Stimulated activated CD8-positive, alpha-beta memory T cell treated with anti-CD3 and anti-CD28 coated beads, Interleukin-4, amount 100 ng/mL, for 48 hours (primary cell): ENCODE results near the gene LTBP2.

Experiments
- DNase-seq: peaks from one replicate; pipeline ENCODE4 v3.0.0-alpha.2; 2020

The LTBP2 gene

DNA sequence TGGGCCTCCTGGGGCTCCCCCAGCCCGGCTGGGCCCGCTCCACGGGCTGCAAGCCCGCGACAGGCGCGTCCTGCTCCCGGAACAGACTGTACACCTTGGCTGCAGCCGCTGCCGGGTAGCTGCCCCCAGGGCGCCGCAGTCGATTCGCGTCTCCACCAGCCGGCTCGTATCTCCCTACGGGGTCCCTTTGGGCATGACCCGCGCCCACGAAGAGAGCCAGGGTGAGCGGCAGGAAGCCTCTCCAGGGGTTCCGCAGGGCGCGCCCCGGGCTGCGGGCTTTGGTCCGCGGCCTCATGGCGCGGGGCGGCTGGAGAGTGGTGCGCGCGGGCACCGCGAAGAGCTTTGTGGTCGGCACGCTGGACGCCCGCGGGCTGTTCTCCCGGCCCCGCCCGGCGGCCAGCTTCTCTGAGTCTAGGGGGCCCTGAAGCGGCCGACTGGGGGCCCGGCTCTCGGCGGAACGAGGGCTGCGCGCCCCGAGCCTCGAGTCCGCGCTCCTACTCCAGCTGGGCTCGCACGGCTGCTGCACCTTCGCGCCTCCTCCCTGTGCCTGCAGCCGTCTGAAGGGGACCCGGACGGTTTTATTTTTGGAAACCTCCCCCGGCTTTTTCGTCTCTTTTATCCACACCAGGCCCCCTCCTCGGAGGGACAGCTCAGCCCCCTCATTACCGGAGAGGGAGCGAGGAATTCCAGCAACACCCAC lies at the start of gene LTBP2:
TSS of gene LTBP2 (minus strand) at position 588 of the 700 bp plus-strand sequence. CDS start at position 295, 293 bp downstream.
- DNase-seq: no peak

DNA sequence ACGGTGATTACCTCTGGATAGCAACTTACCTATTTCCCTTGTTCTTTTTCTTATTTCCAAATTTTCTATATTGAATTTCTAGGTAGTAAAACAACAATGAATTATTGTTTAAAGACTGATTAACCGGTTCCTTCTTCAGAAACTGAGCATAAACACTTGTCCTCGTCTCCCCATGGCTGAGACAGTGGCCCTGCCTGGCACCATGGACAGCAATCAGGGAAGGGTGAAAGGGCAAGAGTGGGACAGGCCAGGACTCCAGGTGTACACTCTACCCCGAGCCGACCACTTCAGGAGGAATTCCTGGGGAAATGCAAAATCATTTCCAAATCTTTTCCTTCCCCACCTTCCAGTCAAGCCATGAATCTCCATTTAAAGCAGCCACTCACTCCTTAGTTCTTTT lies 48.8 kb upstream of the LTBP2 start:
- DNase-seq: no peak

DNA sequence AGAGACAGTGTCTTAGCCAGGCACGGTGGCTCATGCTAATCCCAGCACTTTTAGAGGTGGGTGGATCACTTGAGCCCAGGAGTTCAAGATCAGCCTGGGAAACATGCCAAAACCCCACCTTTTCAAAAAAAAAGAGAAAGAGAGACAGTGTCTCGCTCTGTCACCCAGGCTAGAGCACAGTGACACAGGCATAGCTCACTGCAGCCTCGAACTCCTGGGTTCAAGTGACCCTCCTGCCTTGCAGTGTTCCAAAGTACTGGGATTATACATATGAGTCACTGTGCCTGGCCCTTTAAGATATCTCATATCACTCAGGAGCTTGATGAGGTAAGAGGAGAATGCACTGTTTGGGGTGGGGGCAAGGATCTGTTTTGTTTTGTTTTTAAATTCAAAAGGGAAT lies 48.1 kb upstream of the LTBP2 start:
- no peak for DNase-seq

DNA sequence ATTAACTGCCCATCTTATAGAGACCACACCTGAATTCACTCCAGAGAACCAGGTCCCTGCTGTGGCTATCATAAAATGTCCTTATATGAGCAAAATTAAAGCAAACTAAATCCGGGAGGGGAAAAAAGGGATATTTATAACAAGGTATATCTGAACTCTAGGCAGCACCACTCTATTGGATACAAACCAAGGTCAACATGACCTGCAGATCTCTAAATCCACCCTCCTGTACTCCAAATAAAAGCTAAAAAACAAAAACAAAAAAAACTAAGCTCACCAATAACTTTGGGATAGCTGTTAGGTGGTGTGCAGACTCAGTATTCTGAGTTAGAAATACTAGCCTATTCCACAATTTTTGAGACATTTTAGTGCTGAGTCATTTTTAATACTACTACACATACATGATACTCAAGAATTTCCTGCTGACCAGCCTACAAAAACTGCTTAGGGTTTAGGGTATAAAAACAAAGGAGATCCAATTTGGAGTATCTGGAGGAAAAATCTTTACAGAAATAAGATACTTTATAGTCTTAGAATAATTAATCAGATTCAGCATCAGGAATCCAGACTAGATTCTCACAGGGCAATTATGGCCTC lies 46.6 kb upstream of the LTBP2 start:
- no peak for DNase-seq

DNA sequence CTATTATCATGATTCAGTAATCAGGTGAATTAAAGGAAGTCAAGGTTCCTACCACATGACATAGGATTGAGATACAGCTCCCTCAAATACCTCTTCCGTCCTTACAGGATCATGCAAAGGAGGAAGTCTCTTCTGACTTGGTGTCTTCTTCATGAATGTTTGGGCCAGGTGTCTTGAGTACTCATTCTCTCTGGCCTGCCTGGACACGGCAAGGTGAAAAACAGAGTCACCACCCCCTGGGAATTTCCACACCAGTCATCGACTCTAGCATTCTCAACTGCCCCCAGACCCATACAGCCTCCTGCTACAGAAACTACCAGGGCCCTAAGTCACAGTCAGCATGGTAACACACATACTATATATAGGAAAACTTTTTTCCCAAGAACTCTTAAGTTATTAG lies 44.9 kb upstream of the LTBP2 start:
- DNase-seq: no peak

DNA sequence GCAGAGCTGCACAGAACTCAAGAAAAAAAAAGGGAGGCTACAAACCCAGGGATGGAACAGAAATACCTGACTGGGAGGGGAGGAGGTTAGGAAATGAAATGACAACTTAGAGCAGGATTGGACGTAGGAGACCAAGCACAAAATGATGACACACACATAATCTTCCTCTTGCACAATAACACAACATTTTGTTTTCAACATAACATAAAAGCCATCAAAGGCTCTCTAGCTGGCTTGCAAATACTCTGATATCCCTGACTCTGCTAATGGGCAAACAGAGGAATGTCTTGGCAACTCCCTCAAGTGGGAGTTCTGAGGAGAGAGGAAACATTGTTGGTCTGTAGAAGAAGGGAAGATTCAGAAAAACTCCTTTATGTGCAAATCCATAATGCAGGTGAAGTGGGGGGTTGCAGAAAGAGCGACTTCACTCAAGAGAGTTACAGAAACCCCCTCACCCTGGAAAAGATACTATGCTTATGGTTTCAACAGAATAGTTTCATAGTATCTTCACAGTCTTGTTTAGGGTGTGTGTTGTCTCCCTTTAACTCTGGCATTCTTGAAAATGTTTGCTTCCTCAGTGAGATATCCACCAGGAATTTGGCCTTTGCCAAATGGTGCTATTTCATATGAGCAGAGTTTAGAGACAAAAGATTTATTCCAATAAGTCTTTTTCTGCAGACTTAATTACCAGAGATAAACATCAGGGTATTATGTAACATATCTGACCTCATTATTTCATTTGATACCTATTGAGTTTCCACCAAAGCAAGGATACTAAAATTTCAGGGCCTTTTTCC lies 43.8 kb upstream of the LTBP2 start:
- no peak for DNase-seq

DNA sequence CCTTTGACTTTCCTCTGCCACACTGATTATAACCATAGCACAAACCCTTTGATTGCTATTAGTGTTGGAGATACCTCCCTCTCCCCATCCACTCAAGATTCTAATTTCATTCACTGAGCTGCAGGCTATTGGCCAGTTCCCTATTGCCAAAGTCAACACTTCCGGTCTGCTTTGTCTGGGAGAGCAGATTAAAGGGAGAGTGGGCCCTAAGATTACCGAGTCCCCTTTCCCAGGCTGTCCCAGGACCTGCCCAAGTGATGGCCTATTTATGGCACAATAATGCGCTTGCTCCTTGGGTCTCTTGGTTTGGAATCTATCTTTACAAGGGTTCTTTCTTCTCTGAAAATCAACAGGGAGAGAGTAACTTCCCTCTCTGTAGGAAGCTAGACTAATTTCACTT lies 42.9 kb upstream of the LTBP2 start:
- no peak for DNase-seq

DNA sequence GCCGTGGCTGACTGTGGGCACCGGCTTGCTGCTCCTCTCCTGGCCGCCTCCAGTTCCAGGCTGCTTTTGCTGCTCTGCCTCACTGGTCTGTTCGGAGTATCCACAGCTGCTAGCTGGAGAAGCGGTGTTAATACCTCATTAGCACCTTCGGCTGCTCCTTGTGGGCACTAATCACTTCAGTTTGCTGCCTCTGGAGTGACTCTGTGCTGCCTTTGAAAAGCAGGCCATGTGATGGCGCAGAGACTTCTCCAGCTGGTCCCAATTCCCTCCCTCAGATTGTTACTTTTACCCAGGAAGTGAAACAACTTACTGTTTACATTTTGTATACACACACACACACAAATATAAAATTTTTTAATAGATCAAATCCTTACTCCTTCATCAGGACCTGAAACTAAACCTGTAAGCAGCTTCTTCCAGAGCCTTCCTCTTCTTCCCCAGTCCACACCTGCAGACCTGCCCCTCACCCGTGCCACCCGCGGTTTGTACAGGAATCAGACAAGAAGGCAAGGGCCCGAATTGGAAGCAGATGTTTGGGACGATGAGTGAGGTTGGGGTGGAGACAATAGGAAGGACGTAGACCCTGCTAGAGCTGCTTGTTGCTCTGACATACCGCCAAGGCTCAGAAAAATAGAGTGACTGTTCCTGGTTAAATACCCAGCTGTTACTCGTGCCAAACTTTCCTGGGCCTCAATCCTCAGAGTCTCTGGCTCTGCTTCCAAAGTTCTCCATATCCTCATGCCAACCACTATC lies 41.5 kb upstream of the LTBP2 start:
- no peak for DNase-seq

DNA sequence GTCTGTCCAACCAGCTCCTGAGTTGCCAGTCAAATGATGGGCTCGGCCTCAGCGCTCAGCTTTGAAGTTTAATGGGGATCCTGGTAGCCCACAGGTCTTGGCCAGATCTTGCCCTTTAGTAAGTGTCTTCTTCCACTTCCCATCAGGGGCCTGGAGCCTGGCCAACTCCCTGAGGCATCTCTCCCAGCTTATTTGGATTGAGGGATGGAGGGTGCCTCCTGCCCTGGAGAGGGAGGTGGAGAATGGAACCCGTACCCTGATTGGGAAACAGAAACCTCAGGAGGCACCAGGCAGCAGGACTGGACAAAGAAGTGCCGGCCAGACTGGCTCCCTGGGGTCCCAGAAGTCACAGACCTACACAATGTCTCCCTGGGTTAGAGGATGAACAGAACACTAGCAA lies 40.5 kb upstream of the LTBP2 start:
- no peak for DNase-seq

DNA sequence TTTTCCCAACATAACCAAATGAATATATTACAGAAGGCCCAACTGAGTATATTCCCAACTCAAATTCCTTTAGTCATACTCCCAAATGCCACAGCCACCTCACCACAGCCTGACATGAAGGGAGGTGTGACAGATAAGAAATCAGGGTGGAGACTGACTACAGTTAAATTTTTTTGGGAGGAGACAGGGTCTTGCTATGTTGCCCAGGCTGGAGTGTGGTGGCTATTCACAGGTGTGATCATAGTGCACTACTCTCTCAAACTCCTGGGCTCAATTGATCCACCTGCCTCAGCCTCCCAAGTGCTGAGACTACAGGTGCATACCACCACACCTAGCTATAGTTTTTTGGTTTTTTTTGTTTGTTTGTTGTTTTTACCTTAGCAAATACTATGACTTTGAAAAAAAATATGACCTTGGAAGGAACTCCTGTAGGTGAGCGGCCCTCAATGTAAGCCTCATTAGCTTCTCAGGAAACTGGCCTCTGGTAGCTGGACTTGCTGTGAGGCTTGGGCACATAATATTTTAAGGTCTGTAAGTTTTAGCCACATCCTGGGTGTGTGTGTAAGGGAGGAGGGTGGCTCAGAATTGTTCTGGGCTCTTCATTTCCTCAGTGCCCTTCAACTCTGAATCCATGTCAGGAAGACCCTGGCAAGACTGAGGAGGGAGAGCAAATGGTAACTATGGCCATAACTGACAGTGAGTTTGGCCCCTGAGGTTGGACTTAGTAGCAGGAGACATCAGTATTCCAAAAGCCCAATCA lies 39.1 kb upstream of the LTBP2 start:
- DNase-seq: no peak

DNA sequence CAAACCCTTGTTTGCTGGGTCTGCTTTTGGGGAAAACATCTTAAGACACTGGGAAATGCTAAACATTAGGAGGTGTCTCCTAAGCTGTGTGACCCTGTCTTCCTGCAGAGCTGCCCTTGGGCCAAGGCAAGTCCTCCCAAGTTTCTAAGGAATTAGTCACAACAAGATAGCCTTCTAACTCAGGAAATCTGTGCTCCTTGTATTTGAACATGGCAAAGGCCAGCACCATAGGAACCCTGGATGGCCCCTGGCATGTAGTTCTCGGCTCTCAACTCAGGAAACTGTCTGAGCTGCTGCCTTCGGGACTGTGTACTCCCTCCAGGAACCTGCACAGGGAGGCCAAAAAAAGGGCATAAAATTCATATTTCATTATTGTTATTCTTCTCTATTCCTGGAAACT lies 37.6 kb upstream of the LTBP2 start:
- DNase-seq: no peak

DNA sequence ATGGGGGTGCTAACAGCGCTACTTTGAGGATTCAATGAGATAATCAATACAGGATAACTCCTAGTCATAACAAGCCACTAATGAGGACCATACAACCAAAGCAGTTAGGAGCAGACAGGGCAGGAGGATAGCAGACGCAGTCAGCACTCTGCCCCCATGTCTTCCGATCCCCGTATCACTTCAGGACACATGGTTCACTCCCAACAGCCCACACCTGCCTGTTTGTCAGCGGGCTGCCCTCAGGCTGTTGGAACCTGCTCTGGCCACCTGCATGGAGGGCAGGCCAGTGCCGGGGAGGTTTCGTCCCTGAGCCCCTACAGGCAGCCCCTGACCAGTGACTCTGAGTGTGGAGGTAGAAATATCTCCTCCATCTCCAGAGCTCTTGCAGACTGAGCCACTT lies 37.1 kb upstream of the LTBP2 start:
- no peak for DNase-seq

DNA sequence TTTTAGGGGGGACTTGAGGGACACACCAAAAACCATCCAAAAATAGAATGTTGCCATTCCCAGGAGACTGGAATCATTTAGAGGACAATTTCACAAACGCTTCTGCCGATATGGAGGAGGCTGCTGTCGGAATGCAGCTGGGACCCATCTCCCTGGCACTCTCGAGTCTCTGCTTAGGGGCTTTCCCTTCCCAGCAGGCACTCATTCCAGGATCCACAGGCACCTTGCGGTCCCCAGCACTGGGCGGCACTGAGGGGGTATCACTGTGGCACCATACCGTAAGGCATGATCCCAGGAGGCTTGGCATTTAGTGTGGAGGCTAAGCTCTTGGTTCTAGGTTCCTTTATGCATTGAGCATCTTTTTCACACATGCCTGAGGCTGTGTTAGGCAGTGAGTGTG lies 36.6 kb upstream of the LTBP2 start:
- no peak for DNase-seq

DNA sequence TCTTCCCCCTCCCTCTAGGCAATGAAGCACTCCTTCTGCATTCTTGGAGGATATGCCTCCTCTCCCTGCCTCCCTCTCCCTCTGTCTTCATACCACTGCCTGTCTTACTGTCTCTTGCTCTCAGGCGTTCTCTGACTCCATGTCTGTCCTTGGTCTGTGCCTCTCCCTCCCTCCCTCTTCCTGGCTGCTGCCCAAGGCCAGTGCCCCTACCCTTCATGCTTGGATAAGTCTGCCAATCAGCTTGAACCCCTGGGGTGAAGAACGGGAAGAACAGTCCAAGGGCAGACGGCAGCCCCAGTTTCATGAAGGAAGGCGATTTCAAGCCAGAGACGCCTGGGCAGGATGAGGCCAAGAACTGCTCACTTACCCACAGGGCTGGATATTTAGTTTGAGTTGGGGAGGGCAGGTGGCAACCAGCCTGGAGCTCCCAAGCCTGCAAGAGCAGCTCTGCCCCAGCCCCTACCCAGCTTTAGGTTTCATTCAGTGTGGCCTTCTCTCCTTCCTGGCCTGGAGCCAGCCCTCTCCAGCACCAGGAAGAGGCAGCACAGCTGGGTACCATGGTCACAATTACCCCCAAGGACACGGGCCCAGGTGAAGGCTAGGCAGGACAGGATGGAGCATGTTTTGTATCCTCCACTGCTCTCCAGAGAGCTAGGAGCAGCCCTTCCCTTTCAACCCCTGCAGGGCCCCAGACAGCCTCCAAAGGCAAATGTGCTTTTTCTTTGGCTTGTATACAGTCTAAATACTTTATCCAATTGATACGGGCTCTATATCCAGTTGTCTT lies 35.8 kb upstream of the LTBP2 start:
- DNase-seq: no peak

DNA sequence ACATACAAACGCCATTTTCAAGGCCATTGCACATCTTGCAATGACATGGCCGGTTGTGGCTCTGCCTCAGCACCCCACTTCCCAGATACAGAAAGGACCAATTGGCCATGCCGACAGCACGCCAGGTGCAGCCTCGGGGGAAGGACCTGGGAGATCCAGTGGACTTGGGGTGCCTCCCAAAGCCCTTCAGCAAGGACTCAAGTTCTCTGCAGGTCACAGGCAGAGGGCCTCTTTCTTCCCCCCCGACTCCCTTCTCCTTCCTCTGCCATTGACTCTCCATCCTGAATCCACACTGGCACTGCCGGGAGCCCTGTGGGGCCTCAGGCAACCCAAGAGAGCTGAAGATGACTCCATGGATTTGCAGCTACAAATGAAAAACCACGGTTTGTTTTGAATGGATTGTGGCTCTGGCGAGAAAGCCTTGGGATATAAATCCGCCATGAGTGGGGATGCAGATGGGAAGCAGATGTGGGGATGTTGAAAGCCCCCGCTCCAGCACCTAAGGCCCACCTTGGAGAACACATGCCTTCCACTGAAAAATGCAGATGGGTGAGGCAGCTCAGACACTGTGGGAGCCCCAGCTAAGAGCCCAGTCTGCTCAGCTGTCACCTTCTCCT lies 35.1 kb upstream of the LTBP2 start:
- DNase-seq: no peak

DNA sequence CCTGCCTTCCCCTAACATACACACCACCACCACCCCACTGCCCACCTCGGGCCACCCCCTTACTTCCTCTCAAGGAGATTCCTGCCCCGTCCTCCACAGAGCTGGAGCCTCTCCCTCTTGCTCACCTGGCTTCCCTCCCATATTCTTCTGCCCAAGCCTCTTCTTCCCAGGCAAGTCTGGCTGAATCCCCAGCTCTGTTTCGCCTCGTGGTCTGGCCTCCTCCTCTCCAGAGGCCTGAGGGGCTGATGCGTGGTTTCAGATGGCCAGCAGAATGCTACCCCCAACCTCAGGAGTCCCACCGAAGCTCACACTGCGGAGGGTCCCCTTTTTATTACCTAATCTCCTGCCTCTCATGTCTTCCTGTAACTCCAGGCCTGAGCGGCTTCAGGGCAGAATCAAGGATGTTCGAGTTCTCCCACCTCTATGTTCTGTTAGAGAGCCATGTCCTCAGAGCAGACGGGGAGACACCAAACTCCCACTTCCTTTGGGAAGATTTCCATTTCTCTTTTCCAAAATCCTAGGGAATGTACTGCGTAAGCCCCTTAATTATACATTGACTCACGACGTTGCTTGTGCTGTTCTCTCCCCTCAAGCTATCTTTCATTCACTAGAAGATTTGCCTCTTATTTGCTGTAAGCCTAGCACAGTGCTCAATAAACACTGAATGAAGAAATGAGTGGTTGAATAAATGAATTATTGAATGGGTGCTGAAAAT lies 33.9 kb upstream of the LTBP2 start:
- no peak for DNase-seq

DNA sequence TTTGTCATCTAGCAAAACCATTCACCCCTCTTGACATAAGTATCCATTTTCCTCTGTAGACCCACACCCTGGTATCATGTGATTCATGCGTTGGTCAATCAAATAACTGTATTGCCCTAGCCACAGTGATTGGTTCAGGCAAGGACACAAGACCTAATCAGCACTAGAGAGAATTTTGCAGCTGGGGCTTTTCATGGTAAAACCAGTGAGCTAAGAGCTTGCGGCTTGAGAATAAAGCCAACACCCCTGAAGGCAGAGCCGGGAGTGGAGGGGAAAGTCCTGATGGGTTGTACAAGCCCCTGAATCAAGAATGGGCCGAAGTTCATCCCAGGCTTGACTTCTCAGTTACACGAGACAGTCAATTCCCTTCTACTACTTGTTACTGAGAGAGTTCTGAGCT lies 33.2 kb upstream of the LTBP2 start:
- DNase-seq: no peak

DNA sequence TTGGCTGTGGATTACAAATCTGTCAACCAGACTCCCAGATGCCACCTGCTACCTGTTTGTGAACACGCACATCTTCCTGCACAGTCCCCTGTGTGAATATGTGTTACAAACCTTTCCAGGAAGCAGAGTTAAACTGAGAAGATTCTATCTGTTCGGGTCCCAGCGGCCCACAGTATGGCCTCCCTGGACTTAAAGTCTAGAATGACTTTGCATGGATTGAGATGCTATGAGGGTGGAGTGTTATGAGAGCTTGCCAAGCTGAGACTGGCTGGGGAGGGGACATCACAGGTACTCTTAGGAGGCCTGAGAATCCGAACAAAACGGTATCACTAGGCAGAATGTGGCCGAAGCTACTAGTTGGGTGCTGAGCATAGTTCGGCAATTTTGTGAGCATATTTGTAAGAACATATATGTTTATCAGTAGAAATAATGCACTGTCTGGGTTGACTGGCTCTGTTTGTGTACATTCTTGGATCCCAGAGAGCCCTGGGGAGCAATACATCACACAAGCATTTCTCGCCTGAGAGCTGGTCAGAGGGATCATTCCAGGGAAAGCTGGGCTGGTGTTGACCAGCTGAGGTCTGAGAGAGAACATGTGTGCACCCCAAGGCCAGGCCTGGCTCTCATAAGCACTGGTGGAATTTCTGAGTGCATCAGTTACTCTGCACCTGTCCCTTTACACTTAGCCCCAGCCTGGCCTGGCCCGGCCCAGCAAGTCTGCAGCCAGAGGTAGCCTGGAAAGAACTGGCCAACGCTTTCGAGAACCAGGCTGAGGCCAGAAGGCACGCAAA lies 29.8 kb upstream of the LTBP2 start:
- DNase-seq: no peak

DNA sequence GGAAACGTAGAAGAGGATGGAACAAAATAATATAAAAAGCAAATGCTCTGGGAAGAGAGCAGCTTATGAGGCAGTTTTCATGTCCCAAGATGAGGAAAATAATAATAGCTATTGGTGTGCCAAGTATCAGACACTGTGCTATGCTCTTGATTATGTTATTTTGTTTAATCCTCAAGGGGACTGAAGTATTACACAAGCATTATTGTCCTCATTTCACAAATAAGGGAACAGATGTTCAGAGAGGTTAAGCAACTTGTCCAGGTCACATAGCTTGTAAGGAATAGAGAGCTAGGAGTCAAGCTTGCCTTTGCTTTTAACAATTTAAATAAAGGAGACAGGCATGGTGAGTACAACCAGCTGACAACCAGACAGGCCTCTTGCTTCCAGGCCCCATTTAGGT lies 26.9 kb upstream of the LTBP2 start:
- no peak for DNase-seq

DNA sequence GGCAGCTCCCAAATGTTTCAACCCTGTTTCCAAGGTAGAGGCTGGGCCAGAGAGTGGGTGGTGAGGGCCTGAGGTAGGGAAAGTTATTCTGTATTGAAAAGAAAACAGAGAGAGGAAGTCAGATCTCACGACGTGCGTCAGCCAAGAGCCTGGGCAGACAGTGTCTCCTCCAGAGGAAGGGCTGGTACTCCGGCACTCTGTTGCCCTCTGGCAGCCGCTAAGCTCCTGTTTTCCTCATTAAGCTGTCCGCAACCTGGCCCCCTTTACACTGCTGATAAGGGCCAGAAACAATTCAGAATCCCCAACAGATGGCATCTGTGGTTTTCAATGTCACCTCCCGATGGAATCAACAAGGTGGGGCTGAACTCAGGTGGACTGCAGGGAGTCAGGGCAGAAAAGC lies 26.0 kb upstream of the LTBP2 start:
- no peak for DNase-seq
